Natural killer cell (primary cell): ENCODE results near the gene SLC39A11. TPM values are rescaled to one million over a fixed set of nuclear protein-coding genes. Genes with fewer than 3 reads are reported as not detected.
"Not testable (repeated sequence)": the region's sequence is repeated elsewhere in the genome, so short reads cannot be mapped to it uniquely, and the experiment has no call there.

Experiments used
- ATAC-seq, 3 donors: fragments of 150-1000 bp in 2 of 3; fragments of 200-7000 bp in 1 of 3; cut with Tn5 transposase; 1 replicate in 1 of 3; 2 replicates in 2 of 3; pipeline ENCODE4 v1.10.0; 2021; ENCODE audit warnings: mild to moderate bottlenecking in 2 of 3, moderate library complexity in 2 of 3
- DNase-seq, 2 donors: peaks; one replicate each; pipeline versions ENCODE4 v3.0.0 to v3.0.0-alpha.2; 2013 to 2021; ENCODE audit warnings: mixed read lengths in 1 of 2
- H3K27ac ChIP-seq: one replicate; pipeline ENCODE4 v1.5.1; 2013; ENCODE audit warnings: mild to moderate bottlenecking, low read length
- H3K27me3 ChIP-seq: one replicate; pipeline ENCODE4 v1.6.1; 2013; ENCODE audit warnings: low read length; ENCODE audit not compliant: control insufficient read depth, insufficient read depth
- H3K36me3 ChIP-seq: one replicate; pipeline ENCODE4 v1.6.1; 2013; ENCODE audit warnings: low read length; ENCODE audit not compliant: control insufficient read depth, insufficient read depth
- H3K4me1 ChIP-seq: one replicate; pipeline ENCODE4 v1.6.1; 2013; ENCODE audit warnings: low read length; ENCODE audit not compliant: control insufficient read depth, insufficient read depth
- H3K4me3 ChIP-seq: one replicate; pipeline ENCODE4 v1.5.1; 2013; ENCODE audit warnings: low read length
- H3K9me3 ChIP-seq: one replicate; pipeline ENCODE4 v1.6.1; 2013; ENCODE audit warnings: low read length; ENCODE audit not compliant: control insufficient read depth, insufficient read depth
- H3K27ac Mint-ChIP-seq, 2 donors: one replicate each; pipeline ENCODE4 v1.8.0; 2022; ENCODE audit warnings: mild to moderate bottlenecking in 2 of 2, mixed read lengths in 2 of 2, moderate library complexity in 1 of 2
- H3K27me3 Mint-ChIP-seq, 2 donors: one replicate each; pipeline ENCODE4 v1.8.0; 2022; ENCODE audit warnings: low read depth in 2 of 2, mixed read lengths in 2 of 2
- H3K36me3 Mint-ChIP-seq: one replicate; pipeline ENCODE4 v1.8.0; 2022; ENCODE audit warnings: mixed read lengths
- H3K4me1 Mint-ChIP-seq, 2 donors: one replicate each; pipeline ENCODE4 v1.8.0; 2022; ENCODE audit warnings: mixed read lengths in 2 of 2
- H3K4me3 Mint-ChIP-seq: one replicate; pipeline ENCODE4 v1.8.0; 2022; ENCODE audit warnings: mild to moderate bottlenecking, moderate library complexity, mixed read lengths
- H3K9me3 Mint-ChIP-seq, 2 donors: one replicate each; pipeline ENCODE4 v1.8.0; 2022; ENCODE audit warnings: mixed read lengths in 2 of 2
- CTCF ChIP-seq: fragments of 200-600 bp; IDR thresholded peaks from one replicate; pipeline ENCODE4 v1.8.0; 2022; ENCODE audit warnings: antibody characterized with exemption
- WGBS: methylation state at CpG from one replicate; pipeline ENCODE4 v1.1.7; 2013; ENCODE audit warnings: missing lambda C conversion rate; ENCODE audit not compliant: insufficient coverage; 5-methylcytosine and 5-hydroxymethylcytosine counted together
- intact Hi-C: fragments of 100-400 bp; cut with micrococcal nuclease; formaldehyde crosslinking; loops from one replicate; pipeline ENCODE4 v1.14.2; 2022
- total RNA-seq, 4 donors: library from RNA; stranded (reverse); fragments of 120-200 nt in 1 of 4; gene quantifications; one replicate each; pipeline versions ENCODE4 v1.2.3 to v1.2.4, GENCODE V29; 2013 to 2022

The SLC39A11 gene
- total RNA-seq, 3 donors from 2014 or later (not counting 1 experiment from before 2014, with no cell fraction given), result 32.6 to 44.9 (median 39.4) TPM

- H3K9me3 ChIP-seq, result no peaks in the 10 kb centered on the region
- intact Hi-C loops, result no loop called here
- H3K36me3 ChIP-seq, result no peaks in the 10 kb centered on the region
- no peaks in the 10 kb centered on the region for H3K4me1 ChIP-seq
- ATAC-seq (no peak), DNase-seq (no peak)
- no peak for TF ChIP-seq CTCF
- H3K4me3 ChIP-seq, result no peak overlapping the region
- H3K27me3 Mint-ChIP-seq, result no peaks in the 10 kb centered on the region
- H3K9me3 Mint-ChIP-seq, result no peaks in the 10 kb centered on the region
- WGBS, result 56% methylated on average over 4 of the region's 4 CpGs
- H3K4me1 Mint-ChIP-seq, result no peaks in the 10 kb centered on the region
- no peak overlapping the region for H3K4me3 Mint-ChIP-seq
- no peaks in the 10 kb centered on the region for H3K27me3 ChIP-seq
- no peak overlapping the region for H3K27ac Mint-ChIP-seq
- H3K27ac ChIP-seq, result no peak overlapping the region
- no peaks in the 10 kb centered on the region for H3K36me3 Mint-ChIP-seq
These were observed 41.6 kb upstream of the SLC39A11 start for GRCh38 chr17:73133911-73134649.

DNA sequence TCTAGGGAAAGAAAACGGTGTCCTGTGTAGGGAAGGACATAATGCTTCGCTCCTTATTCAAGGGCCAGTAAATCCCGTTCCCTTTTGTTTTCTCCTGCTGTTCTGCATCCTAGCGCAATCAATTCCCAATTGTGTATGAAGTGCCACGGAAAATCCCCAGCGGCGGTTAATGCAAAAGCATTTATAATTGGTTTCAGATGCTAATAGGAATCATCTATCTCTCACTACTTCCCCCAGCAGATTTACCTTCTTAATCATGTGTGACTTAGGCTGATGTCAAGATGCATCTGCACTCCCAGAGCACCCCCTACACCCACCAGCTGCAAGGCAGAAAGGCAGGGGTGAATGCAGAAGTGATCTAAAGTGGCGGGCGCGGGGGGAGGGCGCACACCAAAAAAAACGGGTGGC lies 39.6 kb upstream of the SLC39A11 start:
- Histone ChIP-seq H3K9me3 (no peaks in the 10 kb centered on the region), H3K36me3 (no peaks in the 10 kb centered on the region), H3K4me3 (no peak overlapping the region), H3K27ac (no peak overlapping the region), H3K27me3 (no peaks in the 10 kb centered on the region), H3K4me1 (no peaks in the 10 kb centered on the region)
- H3K27ac Mint-ChIP-seq, result no peak overlapping the region
- intact Hi-C loops, result no loop called here
- ATAC-seq, result no peak
- no peaks in the 10 kb centered on the region for H3K36me3 Mint-ChIP-seq
- H3K27me3 Mint-ChIP-seq, result peaks cover 0 to 6% of the 10 kb centered on the region in 2 donors
- no peaks in the 10 kb centered on the region for H3K4me1 Mint-ChIP-seq
- no peaks in the 10 kb centered on the region for H3K9me3 Mint-ChIP-seq
- no peak for TF ChIP-seq CTCF
- WGBS, result 52% methylated on average over 10 of the region's 12 CpGs
- no peak overlapping the region for H3K4me3 Mint-ChIP-seq
- no peak for DNase-seq

DNA sequence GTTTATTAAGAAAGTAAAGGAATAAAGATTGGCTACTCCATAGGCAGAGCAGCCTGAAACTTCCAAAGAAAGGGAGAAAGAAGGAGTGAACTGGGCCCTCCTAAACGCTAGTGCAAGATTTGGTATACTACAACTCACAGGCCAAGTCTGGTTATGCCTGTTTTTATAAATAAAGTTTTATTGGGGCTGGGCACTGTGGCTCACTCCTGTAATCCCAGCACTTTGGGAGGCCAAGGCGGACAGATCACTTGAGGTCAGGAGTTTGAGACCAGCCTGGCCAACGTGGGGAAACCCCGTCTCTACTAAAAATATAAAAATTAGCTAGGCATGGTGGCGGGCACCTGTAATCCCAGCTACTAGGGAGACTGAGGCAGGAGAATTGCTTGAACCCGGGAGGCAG lies 39.0 kb upstream of the SLC39A11 start:
- H3K36me3 ChIP-seq, H3K4me1 ChIP-seq, H3K4me3 Mint-ChIP-seq, DNase-seq, H3K36me3 Mint-ChIP-seq, H3K9me3 Mint-ChIP-seq, H3K4me3 ChIP-seq, H3K27ac ChIP-seq, H3K27ac Mint-ChIP-seq, H3K4me1 Mint-ChIP-seq, H3K27me3 ChIP-seq, intact Hi-C loops, H3K9me3 ChIP-seq, ATAC-seq, H3K27me3 Mint-ChIP-seq: not testable (repeated sequence)
- 84% methylated on average over 6 of the region's 6 CpGs for WGBS

DNA sequence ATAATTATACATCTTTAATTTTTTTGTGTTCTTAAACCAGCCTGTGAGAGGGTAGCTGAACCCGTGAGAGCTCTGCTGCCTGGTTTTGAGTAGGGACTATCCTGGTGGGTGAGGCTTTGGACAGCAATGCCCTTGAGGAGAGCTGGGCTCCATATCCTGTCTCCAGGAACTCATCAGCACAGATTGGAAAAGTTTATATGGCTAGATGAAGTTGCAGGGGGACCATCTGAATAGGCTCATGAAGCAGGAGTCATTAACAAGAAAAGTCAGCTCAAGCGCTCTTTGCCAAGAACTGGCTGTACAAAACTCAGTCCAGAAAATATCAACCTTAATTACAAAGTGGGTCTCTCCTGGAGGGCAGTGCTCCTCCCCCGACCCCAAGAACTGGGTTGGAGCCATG lies 38.5 kb upstream of the SLC39A11 start:
- WGBS, result 95% methylated on average over 3 of the region's 3 CpGs
- no peak overlapping the region for H3K4me3 ChIP-seq
- no peaks in the 10 kb centered on the region for H3K9me3 ChIP-seq
- H3K27me3 Mint-ChIP-seq, result peaks cover 0 to 6% of the 10 kb centered on the region in 2 donors
- no peak overlapping the region for H3K27ac Mint-ChIP-seq
- TF ChIP-seq CTCF, result no peak
- no peaks in the 10 kb centered on the region for H3K27me3 ChIP-seq
- no peak overlapping the region for H3K27ac ChIP-seq
- DNase-seq, result no peak
- intact Hi-C loops, result no loop called here
- no peaks in the 10 kb centered on the region for H3K4me1 ChIP-seq
- no peaks in the 10 kb centered on the region for H3K36me3 ChIP-seq
- H3K4me3 Mint-ChIP-seq, result no peak overlapping the region
- H3K36me3 Mint-ChIP-seq, result no peaks in the 10 kb centered on the region
- ATAC-seq, result no peak
- H3K9me3 Mint-ChIP-seq, result no peaks in the 10 kb centered on the region
- no peaks in the 10 kb centered on the region for H3K4me1 Mint-ChIP-seq
